22Rv1 (cell line): ENCODE results near the gene RCSD1.

Source experiments
- ZFX ChIP-seq: fragments of 450-650 bp; IDR thresholded peaks from 2 replicates; pipeline ENCODE4 v1.6.1; 2017; ENCODE audit warnings: antibody characterized with exemption, borderline replicate concordance
- TF ChIP-seq, protein P1 (sequence below): fragments of 450-650 bp; IDR thresholded peaks from 2 replicates; pipeline ENCODE4 v1.5.1; 2017; ENCODE audit warnings: mild to moderate bottlenecking

GRCh38 chr1:167645625-167646414, 15.8 kb downstream of the RCSD1 start:
- TF ChIP-seq, protein P1, sequence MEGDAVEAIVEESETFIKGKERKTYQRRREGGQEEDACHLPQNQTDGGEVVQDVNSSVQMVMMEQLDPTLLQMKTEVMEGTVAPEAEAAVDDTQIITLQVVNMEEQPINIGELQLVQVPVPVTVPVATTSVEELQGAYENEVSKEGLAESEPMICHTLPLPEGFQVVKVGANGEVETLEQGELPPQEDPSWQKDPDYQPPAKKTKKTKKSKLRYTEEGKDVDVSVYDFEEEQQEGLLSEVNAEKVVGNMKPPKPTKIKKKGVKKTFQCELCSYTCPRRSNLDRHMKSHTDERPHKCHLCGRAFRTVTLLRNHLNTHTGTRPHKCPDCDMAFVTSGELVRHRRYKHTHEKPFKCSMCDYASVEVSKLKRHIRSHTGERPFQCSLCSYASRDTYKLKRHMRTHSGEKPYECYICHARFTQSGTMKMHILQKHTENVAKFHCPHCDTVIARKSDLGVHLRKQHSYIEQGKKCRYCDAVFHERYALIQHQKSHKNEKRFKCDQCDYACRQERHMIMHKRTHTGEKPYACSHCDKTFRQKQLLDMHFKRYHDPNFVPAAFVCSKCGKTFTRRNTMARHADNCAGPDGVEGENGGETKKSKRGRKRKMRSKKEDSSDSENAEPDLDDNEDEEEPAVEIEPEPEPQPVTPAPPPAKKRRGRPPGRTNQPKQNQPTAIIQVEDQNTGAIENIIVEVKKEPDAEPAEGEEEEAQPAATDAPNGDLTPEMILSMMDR: no peak
- TF ChIP-seq ZFX: no peak
